Right lobe of liver (tissue), 6 donors: ENCODE data around the gene SLC25A5. TPM values are rescaled to one million over a fixed set of nuclear protein-coding genes. Genes with fewer than 3 reads are reported as not detected.

Source experiments
- ATAC-seq, 4 donors: fragments of 200-7000 bp; cut with Tn5 transposase; one replicate each; pipeline ENCODE4 v1.9.1; 2020; ENCODE audit warnings: mild to moderate bottlenecking in 4 of 4, moderate library complexity in 4 of 4
- DNase-seq, 3 donors: peaks; one replicate each; pipeline ENCODE4 v3.0.0-alpha.2; 2020
- H3K27ac ChIP-seq, 3 donors: fragments of 200-600 bp; one replicate each; pipeline ENCODE4 v1.8.0; 2022
- H3K27me3 ChIP-seq, 2 donors: fragments of 200-600 bp; one replicate each; pipeline ENCODE4 v1.8.0; 2022
- H3K36me3 ChIP-seq, 4 donors: fragments of 200-600 bp; sonication (generic) in 1 of 4; one replicate each; pipeline versions ENCODE4 v1.5.1 to v1.8.0; 2017 to 2022; ENCODE audit warnings: control low read depth in 1 of 4
- H3K4me1 ChIP-seq, 4 donors: fragments of 200-600 bp; sonication (generic) in 1 of 4; one replicate each; pipeline versions ENCODE4 v1.5.1 to v1.8.0; 2017 to 2022; ENCODE audit warnings: control low read depth in 1 of 4
- H3K4me3 ChIP-seq, 3 donors: fragments of 200-600 bp; one replicate each; pipeline ENCODE4 v1.8.0; 2022
- H3K9me3 ChIP-seq, 4 donors: fragments of 200-600 bp; sonication (generic) in 1 of 4; one replicate each; pipeline versions ENCODE4 v1.5.1 to v1.8.0; 2017 to 2022; ENCODE audit warnings: control low read depth in 1 of 4
- POLR2A ChIP-seq: fragments of 450-650 bp; IDR thresholded peaks from one replicate; pipeline ENCODE4 v1.6.1; 2017; ENCODE audit warnings: antibody characterized with exemption, mild to moderate bottlenecking
- WGBS: methylation state at CpG from one replicate; pipeline ENCODE4 v1.1.6; 2018; ENCODE audit warnings: low coverage, low lambda C conversion rate; ENCODE audit not compliant: insufficient coverage; ENCODE audit errors: missing lambda C conversion rate; 5-methylcytosine and 5-hydroxymethylcytosine counted together
- intact Hi-C, 2 donors: fragments of 100-400 bp; cut with DNase I; formaldehyde crosslinking; loops; one replicate each; pipeline versions ENCODE4 v1.11.2 to v1.14.1; 2022
- total RNA-seq, 6 experiments: library from RNA; depleted of rRNA in 2 of 6; stranded (reverse); fragments of >200 nt in 2 of 6; fragmentation: NEBNext Ultra II Directional in 3 of 6; extraction: Animal tissue kit (Norgen Biotek cat#: 25700) in 3 of 6; gene quantifications; one replicate each; pipeline versions ENCODE4 v1.1.0 to v1.2.4, GENCODE V29; 2016 to 2023
- TF ChIP-seq, protein P1 (sequence below), 4 donors: fragments of 200-600 bp in 3 of 4; fragments of 450-650 bp in 1 of 4; IDR thresholded peaks; one replicate each; pipeline versions ENCODE4 v1.5.1 to v1.8.0; 2016 to 2022; ENCODE audit warnings: antibody characterized with exemption in 4 of 4, mild to moderate bottlenecking in 2 of 4
- donor health status: DM: no; HTN: yes; CAD: no.
- donor health status: DM: no; HTN: no; CAD: no.
- donor health status: DM: no; HTN: no; CAD: no.
- donor health status: DM: no; HTN: yes; CAD: no.
- donor health status: DM: no; HTN: yes; CAD: no.

The SLC25A5 gene
- total RNA-seq, 6 experiments from 2014 or later, result 168 to 296 (median 223) TPM

DNA sequence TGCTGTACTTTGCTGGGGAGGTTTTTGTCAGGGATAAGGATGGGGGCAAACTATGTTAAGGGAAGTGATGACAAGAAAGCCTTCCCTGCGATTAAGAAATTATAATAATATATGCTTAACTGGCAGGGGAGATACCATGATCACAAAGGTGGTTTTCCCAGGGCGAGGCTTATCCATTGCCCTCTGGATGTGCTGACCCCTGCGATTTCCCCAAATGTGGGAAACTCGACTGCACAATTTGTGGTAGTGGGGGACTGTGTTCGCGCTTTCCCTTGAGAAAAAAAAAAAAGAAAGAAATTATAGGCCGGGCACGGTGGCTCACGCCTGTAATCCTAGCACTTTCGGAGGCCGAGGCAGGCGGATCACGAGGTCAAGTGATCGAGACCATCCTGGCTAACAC lies 44.6 kb upstream of the SLC25A5 start:
- TF ChIP-seq, protein P1, sequence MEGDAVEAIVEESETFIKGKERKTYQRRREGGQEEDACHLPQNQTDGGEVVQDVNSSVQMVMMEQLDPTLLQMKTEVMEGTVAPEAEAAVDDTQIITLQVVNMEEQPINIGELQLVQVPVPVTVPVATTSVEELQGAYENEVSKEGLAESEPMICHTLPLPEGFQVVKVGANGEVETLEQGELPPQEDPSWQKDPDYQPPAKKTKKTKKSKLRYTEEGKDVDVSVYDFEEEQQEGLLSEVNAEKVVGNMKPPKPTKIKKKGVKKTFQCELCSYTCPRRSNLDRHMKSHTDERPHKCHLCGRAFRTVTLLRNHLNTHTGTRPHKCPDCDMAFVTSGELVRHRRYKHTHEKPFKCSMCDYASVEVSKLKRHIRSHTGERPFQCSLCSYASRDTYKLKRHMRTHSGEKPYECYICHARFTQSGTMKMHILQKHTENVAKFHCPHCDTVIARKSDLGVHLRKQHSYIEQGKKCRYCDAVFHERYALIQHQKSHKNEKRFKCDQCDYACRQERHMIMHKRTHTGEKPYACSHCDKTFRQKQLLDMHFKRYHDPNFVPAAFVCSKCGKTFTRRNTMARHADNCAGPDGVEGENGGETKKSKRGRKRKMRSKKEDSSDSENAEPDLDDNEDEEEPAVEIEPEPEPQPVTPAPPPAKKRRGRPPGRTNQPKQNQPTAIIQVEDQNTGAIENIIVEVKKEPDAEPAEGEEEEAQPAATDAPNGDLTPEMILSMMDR (IDR thresholded peaks at IDR 0.05), result no peak
- no peak for TF ChIP-seq POLR2A
- Histone ChIP-seq H3K4me1 (peaks cover 0 to 23% (median 0%) of the 10 kb centered on the region in 4 donors), H3K36me3 (no peaks in the 10 kb centered on the region), H3K27me3 (no peaks in the 10 kb centered on the region), H3K27ac (no peak overlapping the region), H3K9me3 (no peaks in the 10 kb centered on the region), H3K4me3 (no peak overlapping the region)
- WGBS, result 80% methylated on average over 14 of the region's 14 CpGs
- intact Hi-C loops, result no loop called here
- ATAC-seq (no peak), DNase-seq (no peak)

DNA sequence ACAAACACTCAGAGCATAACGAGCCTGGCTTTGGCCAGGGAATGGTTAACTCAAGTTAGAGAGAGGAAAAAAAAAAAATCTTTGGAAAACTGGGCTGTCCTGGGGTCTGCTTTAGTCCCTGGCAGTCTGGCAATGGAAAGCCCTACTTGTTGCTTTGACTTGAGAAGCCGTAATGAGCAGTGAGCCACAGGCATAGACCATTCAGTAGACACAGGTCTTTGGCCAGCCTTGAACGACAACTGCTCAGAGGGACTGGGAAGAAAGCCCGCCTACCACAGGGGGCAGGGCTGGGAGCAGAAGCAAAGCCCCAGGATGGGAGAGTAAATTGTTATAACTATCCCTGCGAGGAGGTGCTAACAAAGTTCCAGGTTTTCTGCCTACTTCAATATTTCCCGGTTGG lies 43.2 kb upstream of the SLC25A5 start:
- H3K4me1 ChIP-seq, result peaks cover 0 to 24% (median 0%) of the 10 kb centered on the region in 4 donors
- DNase-seq (no peak), ATAC-seq (no peak)
- no peak overlapping the region for H3K4me3 ChIP-seq
- H3K27me3 ChIP-seq, result no peaks in the 10 kb centered on the region
- 49% methylated on average over 5 of the region's 6 CpGs for WGBS
- H3K36me3 ChIP-seq, result no peaks in the 10 kb centered on the region
- TF ChIP-seq, protein P1 (IDR thresholded peaks at IDR 0.05), result no peak
- TF ChIP-seq POLR2A, result no peak
- no peaks in the 10 kb centered on the region for H3K9me3 ChIP-seq
- intact Hi-C loops, result no loop called here
- peak overlapping the region in 1 of 3 donors; percentile 8 for H3K27ac ChIP-seq

- intact Hi-C loops, result no loop called here
- ATAC-seq (peak; percentile 87 to 94 (median 90)), DNase-seq (peak; percentile 49 to 72 (median 61))
- Histone ChIP-seq H3K9me3 (no peaks in the 10 kb centered on the region), H3K27ac (peak overlapping the region in 2 of 3 donors; percentile 23 to 69), H3K4me1 (peaks cover 0 to 24% (median 0%) of the 10 kb centered on the region in 4 donors), H3K27me3 (no peaks in the 10 kb centered on the region), H3K36me3 (no peaks in the 10 kb centered on the region), H3K4me3 (no peak overlapping the region)
- TF ChIP-seq, protein P1 (IDR thresholded peaks at IDR 0.05), result no peak
- no peak for TF ChIP-seq POLR2A
- 59% methylated on average over 5 of the region's 9 CpGs for WGBS
Measured at GRCh38 chrX:119427024-119427794, 41.0 kb upstream of the SLC25A5 start.

DNA sequence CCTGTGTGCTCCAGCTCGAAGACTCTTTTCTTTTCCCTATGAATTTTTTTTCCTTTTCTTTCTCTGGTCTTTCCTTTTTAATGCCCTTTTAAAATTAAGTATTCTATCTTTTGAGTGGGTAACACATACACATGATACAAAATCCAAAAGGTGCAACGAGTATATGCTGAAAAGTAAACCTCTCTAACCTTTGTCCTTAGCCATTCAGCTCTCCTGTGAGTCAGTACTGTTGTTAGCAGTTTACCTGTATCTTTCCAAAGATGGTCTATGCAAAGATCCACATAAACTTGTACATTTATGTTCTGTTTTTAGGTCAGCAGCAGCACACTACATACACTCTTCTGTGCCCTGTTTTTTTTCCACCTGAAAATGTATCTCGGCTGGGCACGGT lies 40.5 kb upstream of the SLC25A5 start:
- TF ChIP-seq, protein P1 (IDR thresholded peaks at IDR 0.05), result no peak
- TF ChIP-seq POLR2A, result no peak
- 53% methylated on average over 4 of the region's 4 CpGs for WGBS
- H3K27me3 ChIP-seq, result no peaks in the 10 kb centered on the region
- H3K9me3 ChIP-seq, result no peaks in the 10 kb centered on the region
- no peaks in the 10 kb centered on the region for H3K36me3 ChIP-seq
- DNase-seq, result no peak
- peak; percentile 44 to 62 (median 52) for ATAC-seq
- intact Hi-C loops, result no loop called here
- H3K4me3 ChIP-seq, result no peak overlapping the region
- peak overlapping the region in 2 of 3 donors; percentile 22 to 69 for H3K27ac ChIP-seq
- H3K4me1 ChIP-seq, result peaks cover 0 to 24% (median 0%) of the 10 kb centered on the region in 4 donors
